Activated CD8-positive, alpha-beta T cell treated with anti-CD3 and anti-CD28 coated beads for 36 hours (primary cell): Measurements from ENCODE around the gene MS4A13. TPM values are rescaled to one million over a fixed set of nuclear protein-coding genes. Genes with fewer than 3 reads are reported as not detected.

Source experiments
- ATAC-seq: fragments of 200-7000 bp; cut with Tn5 transposase; one replicate; pipeline ENCODE4 v1.10.0; 2021; ENCODE audit warnings: mild to moderate bottlenecking, moderate library complexity
- CTCF ChIA-PET: fragments of 350-600 bp; sonication (Branson Sonifier 250); formaldehyde crosslinking; loops from one replicate; lab custom pipeline; 2021; ENCODE audit warnings: antibody characterized with exemption; lab: Charles Lee
- POLR2A ChIA-PET: fragments of 350-600 bp; sonication (Branson Sonifier 250); formaldehyde crosslinking; loops from one replicate; lab custom pipeline; 2021; ENCODE audit warnings: antibody characterized with exemption; lab: Charles Lee
- DNase-seq: peaks from one replicate; pipeline ENCODE4 v3.0.0-alpha.2; 2020
- H3K27ac Mint-ChIP-seq: one replicate; pipeline ENCODE4 v1.8.0; 2021; ENCODE audit warnings: mild to moderate bottlenecking, mixed read lengths
- H3K27me3 Mint-ChIP-seq: one replicate; pipeline ENCODE4 v1.8.0; 2021; ENCODE audit warnings: mixed read lengths
- H3K36me3 Mint-ChIP-seq: one replicate; pipeline ENCODE4 v1.8.0; 2021; ENCODE audit warnings: low read depth, mixed read lengths
- H3K4me1 Mint-ChIP-seq: one replicate; pipeline ENCODE4 v1.8.0; 2021; ENCODE audit warnings: low read depth, mixed read lengths
- H3K4me3 Mint-ChIP-seq: one replicate; pipeline ENCODE4 v1.8.0; 2021; ENCODE audit warnings: mild to moderate bottlenecking, moderate library complexity, mixed read lengths
- H3K9me3 Mint-ChIP-seq: one replicate; pipeline ENCODE4 v1.8.0; 2021; ENCODE audit warnings: mixed read lengths
- CTCF ChIP-seq: fragments of 200-600 bp; IDR thresholded peaks from one replicate; pipeline ENCODE4 v1.8.0; 2022; ENCODE audit warnings: antibody characterized with exemption, mild to moderate bottlenecking
- intact Hi-C: fragments of 100-400 bp; cut with micrococcal nuclease; formaldehyde crosslinking; loops from one replicate; pipeline ENCODE4 v1.10.0; 2022
- total RNA-seq, 2 experiments: library from RNA; stranded (reverse); gene quantifications; one replicate each; pipeline ENCODE4 v1.2.3, GENCODE V29; 2021

The MS4A13 gene
- total RNA-seq, 2 experiments from 2014 or later = not detected

DNA sequence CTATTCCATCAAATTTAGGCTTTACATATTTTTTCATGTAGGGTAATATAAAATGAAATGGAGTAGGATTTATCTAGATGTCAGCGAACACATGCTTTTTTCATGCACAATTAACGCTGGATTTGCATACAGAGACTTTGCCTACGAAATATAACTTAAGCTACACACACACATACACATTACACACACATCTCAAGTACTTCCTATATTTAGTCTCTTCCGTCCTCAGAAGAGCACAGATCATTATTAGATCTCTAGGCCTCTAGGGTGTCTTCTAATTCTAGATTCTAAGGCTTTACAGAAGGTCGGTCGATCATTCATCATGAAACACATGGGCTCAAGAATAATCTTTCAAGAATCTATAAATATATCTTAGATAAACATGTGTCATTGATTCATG, 3.8 kb upstream of the MS4A13 start:
- no peak for TF ChIP-seq CTCF
- ChIA-PET CTCF (no interaction called here), POLR2A (no interaction called here)
- no peak for DNase-seq
- Mint-ChIP-seq H3K36me3 (no peaks in the 10 kb centered on the region), H3K4me1 (no peaks in the 10 kb centered on the region), H3K27ac (no peak overlapping the region), H3K9me3 (peaks cover 4% of the 10 kb centered on the region), H3K27me3 (peaks cover 21% of the 10 kb centered on the region), H3K4me3 (no peak overlapping the region)
- ATAC-seq = no peak
- intact Hi-C loops = no loop called here

- intact Hi-C loops = no loop called here
- ATAC-seq = no peak
- Mint-ChIP-seq H3K4me3 (no peak overlapping the region), H3K9me3 (peaks cover 4% of the 10 kb centered on the region), H3K27me3 (peaks cover 14% of the 10 kb centered on the region), H3K27ac (no peak overlapping the region), H3K36me3 (no peaks in the 10 kb centered on the region), H3K4me1 (no peaks in the 10 kb centered on the region)
- ChIA-PET CTCF (no interaction called here), POLR2A (no interaction called here)
- DNase-seq = no peak
- TF ChIP-seq CTCF = no peak
Measured at GRCh38 chr11:60512651-60513225, 2.5 kb upstream of the MS4A13 start.

DNA sequence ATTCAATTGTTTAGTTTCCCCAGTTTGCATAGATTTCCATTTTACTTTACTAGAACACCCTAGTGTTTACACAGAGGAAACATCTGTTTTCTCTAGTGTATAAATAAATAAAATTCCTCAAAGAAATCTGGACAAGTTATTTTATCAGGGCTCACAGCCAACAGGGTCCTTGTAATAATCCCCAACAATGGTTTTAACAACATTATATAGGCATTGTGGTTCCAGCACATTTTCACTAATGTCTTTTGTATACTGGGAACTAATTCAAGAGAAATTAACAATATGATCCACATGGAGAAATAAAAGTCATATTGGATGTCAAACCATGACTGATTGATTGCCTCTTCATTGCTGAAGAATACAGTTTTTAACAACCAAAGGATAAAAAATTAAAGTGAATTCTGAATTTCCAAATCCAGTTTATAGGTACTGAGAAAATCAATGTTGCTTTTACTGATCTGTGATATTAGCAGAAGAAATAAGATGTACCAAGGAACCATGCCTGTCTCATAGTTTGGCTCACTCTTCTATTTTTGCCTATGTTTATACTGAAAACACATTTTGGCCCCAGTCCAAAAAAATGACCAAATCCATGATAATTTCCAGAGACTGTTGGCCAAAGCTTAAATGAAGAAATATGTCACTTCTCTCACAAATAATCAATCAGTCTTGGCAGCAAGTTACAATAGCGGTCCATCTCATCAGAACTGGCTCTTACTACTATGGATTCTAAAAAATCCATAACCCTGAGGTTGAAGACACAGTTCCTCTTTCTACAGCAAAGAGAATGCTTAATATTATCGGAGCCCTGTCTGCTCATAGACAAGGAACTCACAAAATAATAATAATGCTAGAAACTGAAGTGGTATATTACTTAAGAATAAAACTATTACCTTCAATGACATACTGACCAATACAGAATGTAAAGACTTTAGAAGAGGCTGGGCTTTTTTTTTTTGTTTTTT, 1.4 kb upstream of the MS4A13 start:
- ChIA-PET CTCF (interaction anchor here (0.9 kb wide), 1 partner anchor 168 kb away, joined by 3 read pairs; no protein-coding TSS in a partner anchor), POLR2A (no interaction called here)
- Mint-ChIP-seq H3K27me3 (peaks cover 12% of the 10 kb centered on the region), H3K4me3 (no peak overlapping the region), H3K4me1 (no peaks in the 10 kb centered on the region), H3K9me3 (peaks cover 4% of the 10 kb centered on the region), H3K27ac (no peak overlapping the region), H3K36me3 (no peaks in the 10 kb centered on the region)
- ATAC-seq = no peak
- DNase-seq = no peak
- no peak for TF ChIP-seq CTCF
- intact Hi-C loops = no loop called here

- Mint-ChIP-seq H3K9me3 (no peaks in the 10 kb centered on the region), H3K4me3 (no peak overlapping the region), H3K4me1 (peaks cover 3% of the 10 kb centered on the region), H3K36me3 (no peaks in the 10 kb centered on the region), H3K27me3 (peaks cover 17% of the 10 kb centered on the region), H3K27ac (no peak overlapping the region)
- no peak for TF ChIP-seq CTCF
- ATAC-seq (no peak), DNase-seq (no peak)
- intact Hi-C loops = no loop called here
- CTCF ChIA-PET = interaction anchor here (1.2 kb wide), 1 partner anchor 164 kb away, joined by 3 read pairs; no protein-coding TSS in a partner anchor
- POLR2A ChIA-PET = no interaction called here
Measured at GRCh38 chr11:60528465-60528864, 13.3 kb downstream of the MS4A13 start.

GRCh38 chr11:60528934-60529333, 13.7 kb downstream of the MS4A13 start:
- Mint-ChIP-seq H3K4me3 (no peak overlapping the region), H3K36me3 (no peaks in the 10 kb centered on the region), H3K27me3 (peaks cover 17% of the 10 kb centered on the region), H3K27ac (no peak overlapping the region), H3K9me3 (no peaks in the 10 kb centered on the region), H3K4me1 (peaks cover 3% of the 10 kb centered on the region)
- TF ChIP-seq CTCF = no peak
- ChIA-PET CTCF (interaction anchor here (1.2 kb wide), 1 partner anchor 165 kb away, joined by 3 read pairs; no protein-coding TSS in a partner anchor), POLR2A (no interaction called here)
- no peak for ATAC-seq
- intact Hi-C loops = no loop called here
- DNase-seq = no peak
